NCI-H226 (cell line): ENCODE data around the gene GNAQ.

ENCODE experiments used
- DNase-seq: peaks from one replicate; pipeline ENCODE4 v3.0.0-alpha.2; 2015

The GNAQ gene

GRCh38 chr9:77939149-77939668, 92.4 kb downstream of the GNAQ start:
- DNase-seq, result peak; percentile 46

GRCh38 chr9:77938163-77938562, 93.4 kb downstream of the GNAQ start:
- no peak for DNase-seq

GRCh38 chr9:77935974-77936373, 95.6 kb downstream of the GNAQ start:
- no peak for DNase-seq

GRCh38 chr9:77935211-77935610, 96.4 kb downstream of the GNAQ start:
- no peak for DNase-seq

- DNase-seq, result no peak
Measured at GRCh38 chr9:77933976-77934375, 97.6 kb downstream of the GNAQ start.

GRCh38 chr9:77933019-77933418, 98.6 kb downstream of the GNAQ start:
- DNase-seq, result no peak

- DNase-seq, result no peak
Measured at GRCh38 chr9:77929942-77930341, 101.7 kb downstream of the GNAQ start.

- peak; percentile 83 for DNase-seq
Measured at GRCh38 chr9:77927265-77927664, 104.3 kb downstream of the GNAQ start.

- peak; percentile 71 for DNase-seq
Measured at GRCh38 chr9:77926371-77926878, 105.2 kb downstream of the GNAQ start.

GRCh38 chr9:77922591-77922990, 109.0 kb downstream of the GNAQ start:
- DNase-seq, result peak; percentile 94

GRCh38 chr9:77917800-77918199, 113.8 kb downstream of the GNAQ start:
- DNase-seq, result no peak

- no peak for DNase-seq
Measured at GRCh38 chr9:77916820-77917219, 114.8 kb downstream of the GNAQ start.

- DNase-seq, result no peak
Measured at GRCh38 chr9:77916410-77916819, 115.2 kb downstream of the GNAQ start.

GRCh38 chr9:77915744-77916143, 115.9 kb downstream of the GNAQ start:
- no peak for DNase-seq

- peak; percentile 76 for DNase-seq
Measured at GRCh38 chr9:77912895-77913693, 118.5 kb downstream of the GNAQ start.

GRCh38 chr9:77911928-77912327, 119.7 kb downstream of the GNAQ start:
- no peak for DNase-seq

- no peak for DNase-seq
Measured at GRCh38 chr9:77910194-77910621, 121.4 kb downstream of the GNAQ start.

GRCh38 chr9:77909306-77909705, 122.3 kb downstream of the GNAQ start:
- DNase-seq, result no peak

- DNase-seq, result no peak
Measured at GRCh38 chr9:77908293-77908692, 123.3 kb downstream of the GNAQ start.

- no peak for DNase-seq
Measured at GRCh38 chr9:77907585-77907984, 124.0 kb downstream of the GNAQ start.

- DNase-seq, result no peak
Measured at GRCh38 chr9:77906991-77907390, 124.6 kb downstream of the GNAQ start.

- peak; percentile 54 for DNase-seq
Measured at GRCh38 chr9:77903666-77904285, 127.8 kb downstream of the GNAQ start.

- DNase-seq, result no peak
Measured at GRCh38 chr9:77901771-77902170, 129.8 kb downstream of the GNAQ start.

- no peak for DNase-seq
Measured at GRCh38 chr9:77901018-77901417, 130.6 kb downstream of the GNAQ start.
